Gastrocnemius medialis (tissue), 4 donors: ENCODE results near the gene FIGNL1. TPM values are rescaled to one million over a fixed set of nuclear protein-coding genes. Genes with fewer than 3 reads are reported as not detected.

Experiments
- ATAC-seq, 2 donors: fragments of 150-250 bp; one replicate each; pipeline ENCODE4 v1.9.1; 2016
- DNase-seq, 2 donors: peaks; one replicate each; pipeline ENCODE4 v3.0.0-alpha.2; 2019
- H3K27ac ChIP-seq, 4 donors: fragments of 200-600 bp; sonication (generic); 1 replicate in 1 of 4; 2 replicates in 3 of 4; pipeline ENCODE4 v1.5.1; 2016 to 2018; ENCODE audit warnings: mild to moderate bottlenecking in 2 of 4, moderate library complexity in 1 of 4
- H3K27me3 ChIP-seq, 3 donors: fragments of 200-600 bp; sonication (generic) in 2 of 3; 1 replicate in 1 of 3; 2 replicates in 2 of 3; pipeline versions ENCODE4 v1.5.1 to v1.6.0; 2016 to 2019; ENCODE audit warnings: mild to moderate bottlenecking in 1 of 3, moderate library complexity in 1 of 3
- H3K36me3 ChIP-seq, 2 donors: fragments of 200-600 bp; sonication (generic) in 1 of 2; one replicate each; pipeline ENCODE4 v1.5.1; 2017 to 2018
- H3K4me1 ChIP-seq, 2 donors: fragments of 200-600 bp; sonication (generic) in 1 of 2; one replicate each; pipeline ENCODE4 v1.5.1; 2016 to 2017; ENCODE audit warnings: mild to moderate bottlenecking in 2 of 2
- H3K4me3 ChIP-seq, 4 donors: fragments of 200-600 bp; sonication (generic) in 3 of 4; 1 replicate in 1 of 4; 2 replicates in 3 of 4; pipeline ENCODE4 v1.5.1; 2016 to 2019; ENCODE audit warnings: mild to moderate bottlenecking in 2 of 4
- H3K9me3 ChIP-seq, 3 donors: fragments of 200-600 bp; sonication (generic) in 2 of 3; 1 replicate in 1 of 3; 2 replicates in 2 of 3; pipeline ENCODE4 v1.5.1; 2016 to 2019
- POLR2A ChIP-seq, 2 donors: fragments of 450-650 bp; IDR thresholded peaks; one replicate each; pipeline ENCODE4 v1.6.1; 2017; ENCODE audit warnings: antibody characterized with exemption in 2 of 2, mild to moderate bottlenecking in 2 of 2, moderate library complexity in 2 of 2
- in situ Hi-C, 4 donors: fragments of 200-750 bp; cut with MboI; loops; one replicate each; pipeline versions ENCODE4 v1.15.0 to v1.8.0; 2017; ENCODE audit warnings: low sequenced_read_pairs in 4 of 4
- intact Hi-C: fragments of 100-400 bp; cut with DNase I; formaldehyde crosslinking; loops from one replicate; pipeline ENCODE4 v1.15.1; 2023; ENCODE audit warnings: low total_unique reads
- total RNA-seq, 4 donors: library from RNA; depleted of rRNA; stranded (reverse); fragments of >200 nt; gene quantifications; one replicate each; pipeline versions ENCODE4 v1.1.0 to v1.2.3, GENCODE V29; 2016
- TF ChIP-seq, protein P1 (sequence below), 5 experiments: fragments of 450-650 bp in 3 of 5; fragments of 200-600 bp in 2 of 5; sonication (generic) in 2 of 5; IDR thresholded peaks in 4 of 5; conservative IDR thresholded peaks in 1 of 5; 1 replicate in 4 of 5; 2 replicates in 1 of 5; pipeline ENCODE4 v1.5.1; 2016 to 2019; ENCODE audit warnings: antibody characterized with exemption in 5 of 5, mild to moderate bottlenecking in 3 of 5, moderate library complexity in 3 of 5

The FIGNL1 gene
- total RNA-seq, 4 donors from 2014 or later: 2.3 to 9.2 (median 6.2) TPM

DNA sequence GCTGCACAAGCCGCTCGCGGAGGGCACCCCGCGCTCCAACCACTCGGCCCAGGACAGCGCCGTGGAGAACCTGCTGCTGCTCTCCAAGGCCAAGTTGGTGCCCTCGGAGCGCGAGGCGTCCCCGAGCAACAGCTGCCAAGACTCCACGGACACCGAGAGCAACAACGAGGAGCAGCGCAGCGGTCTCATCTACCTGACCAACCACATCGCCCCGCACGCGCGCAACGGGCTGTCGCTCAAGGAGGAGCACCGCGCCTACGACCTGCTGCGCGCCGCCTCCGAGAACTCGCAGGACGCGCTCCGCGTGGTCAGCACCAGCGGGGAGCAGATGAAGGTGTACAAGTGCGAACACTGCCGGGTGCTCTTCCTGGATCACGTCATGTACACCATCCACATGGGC is 50.0 kb downstream of the FIGNL1 start:
- Histone ChIP-seq H3K27me3 (peaks cover 9 to 21% (median 18%) of the 10 kb centered on the region in 3 donors), H3K36me3 (no peaks in the 10 kb centered on the region), H3K27ac (no peak overlapping the region), H3K4me3 (no peak overlapping the region), H3K4me1 (no peaks in the 10 kb centered on the region), H3K9me3 (no peaks in the 10 kb centered on the region)
- TF ChIP-seq, protein P1, sequence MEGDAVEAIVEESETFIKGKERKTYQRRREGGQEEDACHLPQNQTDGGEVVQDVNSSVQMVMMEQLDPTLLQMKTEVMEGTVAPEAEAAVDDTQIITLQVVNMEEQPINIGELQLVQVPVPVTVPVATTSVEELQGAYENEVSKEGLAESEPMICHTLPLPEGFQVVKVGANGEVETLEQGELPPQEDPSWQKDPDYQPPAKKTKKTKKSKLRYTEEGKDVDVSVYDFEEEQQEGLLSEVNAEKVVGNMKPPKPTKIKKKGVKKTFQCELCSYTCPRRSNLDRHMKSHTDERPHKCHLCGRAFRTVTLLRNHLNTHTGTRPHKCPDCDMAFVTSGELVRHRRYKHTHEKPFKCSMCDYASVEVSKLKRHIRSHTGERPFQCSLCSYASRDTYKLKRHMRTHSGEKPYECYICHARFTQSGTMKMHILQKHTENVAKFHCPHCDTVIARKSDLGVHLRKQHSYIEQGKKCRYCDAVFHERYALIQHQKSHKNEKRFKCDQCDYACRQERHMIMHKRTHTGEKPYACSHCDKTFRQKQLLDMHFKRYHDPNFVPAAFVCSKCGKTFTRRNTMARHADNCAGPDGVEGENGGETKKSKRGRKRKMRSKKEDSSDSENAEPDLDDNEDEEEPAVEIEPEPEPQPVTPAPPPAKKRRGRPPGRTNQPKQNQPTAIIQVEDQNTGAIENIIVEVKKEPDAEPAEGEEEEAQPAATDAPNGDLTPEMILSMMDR (IDR thresholded peaks at IDR 0.05 in 4 of 5, conservative IDR thresholded peaks at IDR 0.05 in 1 of 5): no peak
- no peak for TF ChIP-seq POLR2A (IDR thresholded peaks at IDR 0.05)
- ATAC-seq: no peak
- intact Hi-C loops (no loop called here), in situ Hi-C loops (loop anchor here in 1 of 4 donors (25.0 kb wide), 1 partner anchor 188 kb away; no protein-coding TSS in a partner anchor)
- DNase-seq: no peak

DNA sequence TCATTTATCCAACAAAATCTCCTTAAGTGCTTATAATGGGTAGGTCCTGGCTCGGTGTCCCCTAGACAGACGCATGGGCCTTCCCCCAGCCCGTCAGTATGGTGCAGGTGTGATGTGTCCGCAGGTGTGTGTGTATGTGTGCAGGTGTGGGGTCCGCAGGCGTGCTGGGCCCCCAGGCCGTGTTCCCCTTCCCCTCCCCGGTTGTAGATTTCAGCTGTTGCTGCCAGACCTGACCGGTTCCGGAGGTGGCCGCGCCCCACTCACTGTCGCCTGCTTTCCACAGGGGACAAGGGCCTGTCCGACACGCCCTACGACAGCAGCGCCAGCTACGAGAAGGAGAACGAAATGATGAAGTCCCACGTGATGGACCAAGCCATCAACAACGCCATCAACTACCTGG is 50.5 kb downstream of the FIGNL1 start:
- no peak overlapping the region for H3K4me3 ChIP-seq
- TF ChIP-seq, protein P1 (IDR thresholded peaks at IDR 0.05 in 4 of 5, conservative IDR thresholded peaks at IDR 0.05 in 1 of 5): no peak
- no peak for TF ChIP-seq POLR2A (IDR thresholded peaks at IDR 0.05)
- no peak for ATAC-seq
- DNase-seq: no peak
- H3K27me3 ChIP-seq: peaks cover 9 to 21% (median 18%) of the 10 kb centered on the region in 3 donors
- H3K4me1 ChIP-seq: no peaks in the 10 kb centered on the region
- H3K36me3 ChIP-seq: no peaks in the 10 kb centered on the region
- in situ Hi-C loops (loop anchor here in 1 of 4 donors (25.0 kb wide), 1 partner anchor 187 kb away; no protein-coding TSS in a partner anchor), intact Hi-C loops (no loop called here)
- no peaks in the 10 kb centered on the region for H3K9me3 ChIP-seq
- H3K27ac ChIP-seq: no peak overlapping the region

DNA sequence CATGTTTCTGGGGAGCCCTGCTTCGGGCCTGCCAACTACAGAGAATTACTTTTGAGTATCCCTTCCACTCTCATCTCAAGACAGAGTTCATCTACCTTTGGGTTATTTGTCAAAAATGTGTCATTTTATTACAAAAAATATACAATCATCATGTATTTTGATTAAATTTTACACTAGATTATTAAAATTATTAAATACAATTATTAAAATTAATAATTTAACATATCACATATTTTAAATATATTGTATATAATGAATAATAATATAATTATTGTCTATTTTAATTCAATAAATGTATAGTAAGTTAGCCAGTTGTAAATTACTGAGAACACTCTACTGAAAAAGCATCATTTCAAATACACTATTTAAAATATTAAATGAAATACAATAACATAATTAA is 50.9 kb downstream of the FIGNL1 start:
- Histone ChIP-seq H3K27me3 (peaks cover 9 to 21% (median 18%) of the 10 kb centered on the region in 3 donors), H3K9me3 (no peaks in the 10 kb centered on the region), H3K4me3 (no peak overlapping the region), H3K27ac (no peak overlapping the region), H3K36me3 (no peaks in the 10 kb centered on the region), H3K4me1 (no peaks in the 10 kb centered on the region)
- intact Hi-C loops (no loop called here), in situ Hi-C loops (no loop called here)
- DNase-seq (no peak), ATAC-seq (no peak)
- TF ChIP-seq POLR2A (IDR thresholded peaks at IDR 0.05): no peak
- TF ChIP-seq, protein P1 (IDR thresholded peaks at IDR 0.05 in 4 of 5, conservative IDR thresholded peaks at IDR 0.05 in 1 of 5): no peak

DNA sequence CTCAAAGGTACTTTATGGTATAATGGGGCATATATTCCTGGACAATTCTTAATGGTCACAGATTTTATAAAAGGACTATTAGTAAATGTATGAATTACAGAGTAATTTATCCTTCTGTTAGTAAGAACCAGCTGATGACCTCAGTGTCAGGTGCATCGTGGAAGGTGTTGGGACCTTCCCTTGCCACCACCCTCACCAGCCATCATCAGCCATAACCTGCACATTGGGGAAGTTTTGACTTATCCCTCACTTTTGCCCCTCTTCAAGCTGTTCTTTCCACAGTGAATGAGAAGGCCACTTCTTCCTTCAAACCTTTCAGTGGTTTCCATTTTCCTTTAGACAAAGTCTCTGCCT is 52.2 kb downstream of the FIGNL1 start:
- Histone ChIP-seq H3K4me1 (no peaks in the 10 kb centered on the region), H3K9me3 (no peaks in the 10 kb centered on the region), H3K36me3 (no peaks in the 10 kb centered on the region), H3K4me3 (no peak overlapping the region), H3K27me3 (peaks cover 6 to 21% (median 15%) of the 10 kb centered on the region in 3 donors), H3K27ac (no peak overlapping the region)
- DNase-seq (no peak), ATAC-seq (no peak)
- intact Hi-C loops: no loop called here
- in situ Hi-C loops: no loop called here
- TF ChIP-seq, protein P1 (IDR thresholded peaks at IDR 0.05 in 4 of 5, conservative IDR thresholded peaks at IDR 0.05 in 1 of 5): no peak
- no peak for TF ChIP-seq POLR2A (IDR thresholded peaks at IDR 0.05)
